Measurements from ENCODE around the gene MGAT5B.

DNA sequence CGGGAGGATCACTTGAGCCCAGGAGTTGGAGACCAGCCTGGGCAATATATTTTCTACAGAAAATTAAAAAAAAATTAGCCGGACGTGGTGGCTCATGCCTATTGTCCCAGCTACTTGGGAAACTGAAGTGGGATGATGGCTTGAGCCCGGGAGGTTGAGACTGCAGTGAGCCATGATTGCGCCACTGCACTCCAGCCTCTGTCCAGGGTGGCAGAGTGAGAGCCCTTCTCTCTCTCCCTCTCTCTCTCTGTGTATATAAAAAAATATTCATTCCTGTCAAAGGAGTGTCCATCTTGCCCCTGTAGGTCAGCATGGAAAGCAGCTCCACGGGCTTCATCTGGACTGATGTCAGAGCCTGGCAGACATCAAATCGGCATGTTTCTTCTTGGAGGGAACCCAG lies 31.2 kb downstream of the MGAT5B start:
- no peak for TF ChIP-seq CTCF (IDR thresholded peaks at IDR 0.05)
- no peak for TF ChIP-seq POLR2A (IDR thresholded peaks at IDR 0.05)

Data from lower leg skin (tissue), 3 donors.